Natural killer cell (primary cell): ENCODE data around the gene RPL29. TPM values are rescaled to one million over a fixed set of nuclear protein-coding genes. Genes with fewer than 3 reads are reported as not detected.

Source experiments
- ATAC-seq, 3 donors: fragments of 150-1000 bp in 2 of 3; fragments of 200-7000 bp in 1 of 3; cut with Tn5 transposase; 1 replicate in 1 of 3; 2 replicates in 2 of 3; pipeline ENCODE4 v1.10.0; 2021; ENCODE audit warnings: mild to moderate bottlenecking in 2 of 3, moderate library complexity in 2 of 3
- DNase-seq, 2 donors: peaks; one replicate each; pipeline versions ENCODE4 v3.0.0 to v3.0.0-alpha.2; 2013 to 2021; ENCODE audit warnings: mixed read lengths in 1 of 2
- H3K27ac ChIP-seq: one replicate; pipeline ENCODE4 v1.5.1; 2013; ENCODE audit warnings: mild to moderate bottlenecking, low read length
- H3K27me3 ChIP-seq: one replicate; pipeline ENCODE4 v1.6.1; 2013; ENCODE audit warnings: low read length; ENCODE audit not compliant: control insufficient read depth, insufficient read depth
- H3K36me3 ChIP-seq: one replicate; pipeline ENCODE4 v1.6.1; 2013; ENCODE audit warnings: low read length; ENCODE audit not compliant: control insufficient read depth, insufficient read depth
- H3K4me1 ChIP-seq: one replicate; pipeline ENCODE4 v1.6.1; 2013; ENCODE audit warnings: low read length; ENCODE audit not compliant: control insufficient read depth, insufficient read depth
- H3K4me3 ChIP-seq: one replicate; pipeline ENCODE4 v1.5.1; 2013; ENCODE audit warnings: low read length
- H3K9me3 ChIP-seq: one replicate; pipeline ENCODE4 v1.6.1; 2013; ENCODE audit warnings: low read length; ENCODE audit not compliant: control insufficient read depth, insufficient read depth
- H3K27ac Mint-ChIP-seq, 2 donors: one replicate each; pipeline ENCODE4 v1.8.0; 2022; ENCODE audit warnings: mild to moderate bottlenecking in 2 of 2, mixed read lengths in 2 of 2, moderate library complexity in 1 of 2
- H3K27me3 Mint-ChIP-seq, 2 donors: one replicate each; pipeline ENCODE4 v1.8.0; 2022; ENCODE audit warnings: low read depth in 2 of 2, mixed read lengths in 2 of 2
- H3K36me3 Mint-ChIP-seq: one replicate; pipeline ENCODE4 v1.8.0; 2022; ENCODE audit warnings: mixed read lengths
- H3K4me1 Mint-ChIP-seq, 2 donors: one replicate each; pipeline ENCODE4 v1.8.0; 2022; ENCODE audit warnings: mixed read lengths in 2 of 2
- H3K4me3 Mint-ChIP-seq: one replicate; pipeline ENCODE4 v1.8.0; 2022; ENCODE audit warnings: mild to moderate bottlenecking, moderate library complexity, mixed read lengths
- H3K9me3 Mint-ChIP-seq, 2 donors: one replicate each; pipeline ENCODE4 v1.8.0; 2022; ENCODE audit warnings: mixed read lengths in 2 of 2
- WGBS: methylation state at CpG from one replicate; pipeline ENCODE4 v1.1.7; 2013; ENCODE audit warnings: missing lambda C conversion rate; ENCODE audit not compliant: insufficient coverage; 5-methylcytosine and 5-hydroxymethylcytosine counted together
- intact Hi-C: fragments of 100-400 bp; cut with micrococcal nuclease; formaldehyde crosslinking; loops from one replicate; pipeline ENCODE4 v1.14.2; 2022
- total RNA-seq, 4 donors: library from RNA; stranded (reverse); fragments of 120-200 nt in 1 of 4; gene quantifications; one replicate each; pipeline versions ENCODE4 v1.2.3 to v1.2.4, GENCODE V29; 2013 to 2022
- TF ChIP-seq, protein P1 (sequence below): fragments of 200-600 bp; IDR thresholded peaks from one replicate; pipeline ENCODE4 v1.8.0; 2022; ENCODE audit warnings: antibody characterized with exemption

RPL29 gene
- total RNA-seq, 3 donors from 2014 or later (not counting 1 experiment from before 2014, with no cell fraction given) = 486 to 819 (median 797) TPM

DNA sequence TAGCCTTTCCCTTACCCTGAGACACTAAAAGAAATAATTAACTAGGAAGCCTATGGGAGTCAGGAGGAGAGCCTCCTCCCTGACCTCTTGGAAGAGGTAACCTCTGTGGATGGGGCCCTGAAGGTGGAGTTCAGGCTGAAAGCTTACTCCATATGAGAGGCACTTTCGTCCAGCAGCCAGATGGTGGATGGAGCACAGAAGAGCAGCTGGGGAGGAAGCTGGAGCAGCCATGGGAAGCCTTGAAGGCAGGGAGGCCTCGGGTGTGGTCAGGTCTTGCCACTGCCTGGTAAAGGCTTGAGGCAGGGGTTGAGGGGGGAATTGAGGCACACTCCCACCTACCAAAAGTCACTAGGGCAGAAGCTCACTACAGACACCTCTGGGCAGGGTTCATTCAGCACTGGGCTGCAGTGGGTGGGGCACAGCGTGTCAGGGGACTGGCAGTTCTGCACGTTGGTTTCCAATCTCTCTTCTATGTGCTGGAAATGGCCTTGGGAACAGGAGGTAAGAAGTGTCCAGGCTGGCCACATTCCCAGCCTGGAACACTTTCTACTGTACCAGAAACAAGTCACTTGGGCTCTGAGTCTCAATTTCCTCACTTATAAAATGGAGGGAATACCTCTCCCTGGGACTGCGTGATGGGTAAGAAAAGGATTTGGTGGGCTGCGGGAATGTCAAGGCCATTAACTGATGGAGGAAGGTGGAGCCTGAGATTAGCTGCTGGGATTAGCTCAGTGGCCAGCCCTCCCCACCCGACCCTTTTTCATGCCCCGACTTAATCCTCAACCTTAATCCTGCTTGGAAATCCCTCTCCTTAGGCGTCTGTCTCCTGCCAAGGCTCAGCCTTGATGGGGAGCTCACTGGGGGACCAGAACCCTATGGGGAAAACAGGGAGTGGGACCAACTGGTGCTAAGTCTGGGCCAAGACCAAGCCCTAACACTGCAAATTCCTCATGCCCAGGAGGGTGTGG is 33.8 kb downstream of the RPL29 start:
- no peak overlapping the region for H3K4me3 Mint-ChIP-seq

DNA sequence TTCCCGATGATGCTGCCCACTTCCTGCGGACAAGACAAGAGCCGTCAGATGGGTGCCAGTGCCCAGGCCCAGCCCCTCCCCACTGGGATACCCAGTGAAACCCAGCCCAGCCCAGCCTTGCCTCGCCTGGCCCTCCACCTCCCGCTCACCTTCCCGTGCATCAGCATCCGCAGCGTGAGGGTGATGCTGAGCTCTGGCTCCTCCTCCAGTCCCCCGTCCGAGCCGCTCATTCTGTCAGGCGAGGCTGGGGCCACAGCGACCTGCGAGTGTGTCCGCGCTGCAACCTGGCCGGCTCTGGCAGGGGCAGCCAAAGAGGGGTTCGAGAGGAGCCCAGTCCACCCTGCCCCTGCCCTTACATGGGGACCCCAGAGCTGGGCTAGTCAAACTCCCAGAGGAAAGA is 34.7 kb downstream of the RPL29 start:
- no peak for DNase-seq
- Histone ChIP-seq H3K27ac (no peak overlapping the region), H3K36me3 (no peaks in the 10 kb centered on the region), H3K9me3 (no peaks in the 10 kb centered on the region), H3K4me3 (no peak overlapping the region), H3K4me1 (peaks cover 10% of the 10 kb centered on the region), H3K27me3 (peaks cover 20% of the 10 kb centered on the region)
- H3K27ac Mint-ChIP-seq = no peak overlapping the region
- TF ChIP-seq, protein P1, sequence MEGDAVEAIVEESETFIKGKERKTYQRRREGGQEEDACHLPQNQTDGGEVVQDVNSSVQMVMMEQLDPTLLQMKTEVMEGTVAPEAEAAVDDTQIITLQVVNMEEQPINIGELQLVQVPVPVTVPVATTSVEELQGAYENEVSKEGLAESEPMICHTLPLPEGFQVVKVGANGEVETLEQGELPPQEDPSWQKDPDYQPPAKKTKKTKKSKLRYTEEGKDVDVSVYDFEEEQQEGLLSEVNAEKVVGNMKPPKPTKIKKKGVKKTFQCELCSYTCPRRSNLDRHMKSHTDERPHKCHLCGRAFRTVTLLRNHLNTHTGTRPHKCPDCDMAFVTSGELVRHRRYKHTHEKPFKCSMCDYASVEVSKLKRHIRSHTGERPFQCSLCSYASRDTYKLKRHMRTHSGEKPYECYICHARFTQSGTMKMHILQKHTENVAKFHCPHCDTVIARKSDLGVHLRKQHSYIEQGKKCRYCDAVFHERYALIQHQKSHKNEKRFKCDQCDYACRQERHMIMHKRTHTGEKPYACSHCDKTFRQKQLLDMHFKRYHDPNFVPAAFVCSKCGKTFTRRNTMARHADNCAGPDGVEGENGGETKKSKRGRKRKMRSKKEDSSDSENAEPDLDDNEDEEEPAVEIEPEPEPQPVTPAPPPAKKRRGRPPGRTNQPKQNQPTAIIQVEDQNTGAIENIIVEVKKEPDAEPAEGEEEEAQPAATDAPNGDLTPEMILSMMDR = no peak
- H3K36me3 Mint-ChIP-seq = no peaks in the 10 kb centered on the region
- intact Hi-C loops = no loop called here
- H3K4me1 Mint-ChIP-seq = peaks cover 0 to 16% of the 10 kb centered on the region in 2 donors
- ATAC-seq = no peak
- 89% methylated on average over 18 of the region's 18 CpGs for WGBS
- H3K4me3 Mint-ChIP-seq = no peak overlapping the region
- H3K9me3 Mint-ChIP-seq = no peaks in the 10 kb centered on the region
- peaks cover 7 to 14% of the 10 kb centered on the region in 2 donors for H3K27me3 Mint-ChIP-seq

More for the DNA sequence above, 33.8 kb downstream of the RPL29 start:
- no peaks in the 10 kb centered on the region for H3K36me3 Mint-ChIP-seq
- Histone ChIP-seq H3K36me3 (no peaks in the 10 kb centered on the region), H3K4me1 (peaks cover 10% of the 10 kb centered on the region), H3K27ac (no peak overlapping the region), H3K27me3 (peaks cover 16% of the 10 kb centered on the region), H3K9me3 (no peaks in the 10 kb centered on the region), H3K4me3 (no peak overlapping the region)
- peaks cover 0 to 17% of the 10 kb centered on the region in 2 donors for H3K4me1 Mint-ChIP-seq
- intact Hi-C loops = no loop called here
- 83% methylated on average over 9 of the region's 9 CpGs for WGBS
- TF ChIP-seq, protein P1 = no peak
- no peaks in the 10 kb centered on the region for H3K9me3 Mint-ChIP-seq
- DNase-seq (no peak), ATAC-seq (no peak)
- no peak overlapping the region for H3K27ac Mint-ChIP-seq
- H3K27me3 Mint-ChIP-seq = peaks cover 7 to 10% of the 10 kb centered on the region in 2 donors

- Mint-ChIP-seq H3K27me3 (peaks cover 7 to 12% of the 10 kb centered on the region in 2 donors), H3K9me3 (no peaks in the 10 kb centered on the region), H3K4me3 (no peak overlapping the region), H3K36me3 (no peaks in the 10 kb centered on the region), H3K4me1 (peaks cover 0 to 12% of the 10 kb centered on the region in 2 donors), H3K27ac (no peak overlapping the region)
- DNase-seq (no peak), ATAC-seq (no peak)
- H3K36me3 ChIP-seq = no peaks in the 10 kb centered on the region
- intact Hi-C loops = no loop called here
- TF ChIP-seq, protein P1 = no peak
- WGBS = 92% methylated on average over 10 of the region's 10 CpGs
- H3K27ac ChIP-seq = no peak overlapping the region
- H3K4me3 ChIP-seq = no peak overlapping the region
- peaks cover 19% of the 10 kb centered on the region for H3K27me3 ChIP-seq
- H3K4me1 ChIP-seq = peaks cover 12% of the 10 kb centered on the region
- no peaks in the 10 kb centered on the region for H3K9me3 ChIP-seq
These were observed 35.3 kb downstream of the RPL29 start for GRCh38 chr3:51960386-51960785.
